IMR-90 (cell line): ENCODE results near the gene KIAA0513.

Experiments used
- BHLHE40 ChIP-seq: fragments of 150-350 bp; IDR thresholded peaks from 2 replicates; pipeline ENCODE4 v1.6.1; 2016; ENCODE audit warnings: mild to moderate bottlenecking, low read depth, low read length
- CTCF ChIP-seq: conservative IDR thresholded peaks from 2 replicates; pipeline ENCODE4 v1.5.1; 2012; ENCODE audit warnings: mild to moderate bottlenecking, low read depth, low read length, improper control_type of control experiment
- ELK1 ChIP-seq: fragments of 150-350 bp; IDR thresholded peaks from 2 replicates; pipeline ENCODE4 v1.6.1; 2016; ENCODE audit warnings: low read depth, mild to moderate bottlenecking, low read length, moderate library complexity, borderline replicate concordance
- POLR2A ChIP-seq: IDR thresholded peaks from 2 replicates; pipeline ENCODE4 v1.6.1; 2012; ENCODE audit warnings: mild to moderate bottlenecking, low read depth, low read length
- RCOR1 ChIP-seq: IDR thresholded peaks from 2 replicates; pipeline ENCODE4 v1.6.1; 2012; ENCODE audit warnings: mild to moderate bottlenecking, low read length, improper control_type of control experiment; ENCODE audit not compliant: insufficient replicate concordance
- RFX5 ChIP-seq: IDR thresholded peaks from 2 replicates; pipeline ENCODE4 v1.8.0; 2012; ENCODE audit warnings: low read depth, mild to moderate bottlenecking, low read length, moderate library complexity

- TF ChIP-seq POLR2A: no peak
- TF ChIP-seq CTCF: no peak
- TF ChIP-seq RCOR1: no peak
- no peak for TF ChIP-seq RFX5
- no peak for TF ChIP-seq ELK1
- TF ChIP-seq BHLHE40: no peak
Observed at GRCh38 chr16:85107083-85107482, 79.5 kb downstream of the KIAA0513 start.
